HEK293 (cell line): Measurements from ENCODE around the gene LAMA4.

ENCODE experiments used
- GLI4 ChIP-seq: fragments of 450-650 bp; formaldehyde crosslinking; IDR thresholded peaks from 2 replicates; pipeline ENCODE4 v1.5.1; 2016; ENCODE audit warnings: missing biosample characterization, missing genetic modification characterization
- KLF8 ChIP-seq: fragments of 450-650 bp; formaldehyde crosslinking; IDR thresholded peaks from 2 replicates; pipeline ENCODE4 v1.5.1; 2016; ENCODE audit warnings: missing biosample characterization, missing genetic modification characterization
- PBX3 ChIP-seq: sonication (generic); formaldehyde crosslinking; IDR thresholded peaks from 2 replicates; pipeline ENCODE4 v1.8.1; 2022; ENCODE audit warnings: mild to moderate bottlenecking, moderate library complexity, missing genetic modification reagents
- SCRT1 ChIP-seq: fragments of 450-650 bp; formaldehyde crosslinking; IDR thresholded peaks from 2 replicates; pipeline ENCODE4 v1.5.1; 2016; ENCODE audit warnings: missing biosample characterization, missing genetic modification characterization, borderline replicate concordance
- SCRT2 ChIP-seq: fragments of 450-650 bp; formaldehyde crosslinking; IDR thresholded peaks from 2 replicates; pipeline ENCODE4 v1.5.1; 2016; ENCODE audit warnings: missing biosample characterization, missing genetic modification characterization
- SP3 ChIP-seq: fragments of 450-650 bp; formaldehyde crosslinking; IDR thresholded peaks from 2 replicates; pipeline ENCODE4 v1.5.1; 2016; ENCODE audit warnings: missing biosample characterization, missing genetic modification characterization
- TSHZ1 ChIP-seq: fragments of 450-650 bp; formaldehyde crosslinking; IDR thresholded peaks from 2 replicates; pipeline ENCODE4 v1.5.1; 2016; ENCODE audit warnings: missing biosample characterization, missing genetic modification characterization, borderline replicate concordance
- ZBTB7A ChIP-seq: fragments of 450-650 bp; formaldehyde crosslinking; IDR thresholded peaks from 2 replicates; pipeline ENCODE4 v1.5.1; 2016; ENCODE audit warnings: low read depth, missing biosample characterization, missing genetic modification characterization
- ZEB2 ChIP-seq: fragments of 450-650 bp; formaldehyde crosslinking; IDR thresholded peaks from 2 replicates; pipeline ENCODE4 v1.5.1; 2016; ENCODE audit warnings: missing biosample characterization, missing genetic modification characterization
- ZFP3 ChIP-seq: fragments of 450-650 bp; formaldehyde crosslinking; IDR thresholded peaks from 2 replicates; pipeline ENCODE4 v1.5.1; 2016; ENCODE audit warnings: low read depth, missing biosample characterization, missing genetic modification characterization
- ZFP41 ChIP-seq: fragments of 450-650 bp; formaldehyde crosslinking; IDR thresholded peaks from 2 replicates; pipeline ENCODE4 v1.5.1; 2016; ENCODE audit warnings: missing biosample characterization, missing genetic modification characterization, borderline replicate concordance
- ZNF10 ChIP-seq: fragments of 450-650 bp; formaldehyde crosslinking; IDR thresholded peaks from 2 replicates; pipeline ENCODE4 v1.5.1; 2017; ENCODE audit warnings: missing biosample characterization, missing genetic modification characterization
- ZNF133 ChIP-seq: fragments of 450-650 bp; formaldehyde crosslinking; IDR thresholded peaks from 2 replicates; pipeline ENCODE4 v1.5.1; 2016; ENCODE audit warnings: missing biosample characterization, missing genetic modification characterization
- ZNF214 ChIP-seq: fragments of 450-650 bp; formaldehyde crosslinking; IDR thresholded peaks from 2 replicates; pipeline ENCODE4 v1.5.1; 2017; ENCODE audit warnings: missing biosample characterization, mild to moderate bottlenecking, missing genetic modification characterization, borderline replicate concordance
- ZNF266 ChIP-seq: fragments of 450-650 bp; formaldehyde crosslinking; IDR thresholded peaks from 2 replicates; pipeline ENCODE4 v1.5.1; 2016; ENCODE audit warnings: missing biosample characterization, missing genetic modification characterization, low read depth
- ZNF280D ChIP-seq: fragments of 450-650 bp; formaldehyde crosslinking; IDR thresholded peaks from 2 replicates; pipeline ENCODE4 v1.5.1; 2016; ENCODE audit warnings: missing biosample characterization, missing genetic modification characterization
- ZNF335 ChIP-seq: fragments of 450-650 bp; formaldehyde crosslinking; conservative IDR thresholded peaks from 2 replicates; pipeline ENCODE4 v1.5.1; 2016; ENCODE audit warnings: missing biosample characterization, missing genetic modification characterization
- ZNF37A ChIP-seq: fragments of 450-650 bp; IDR thresholded peaks from 2 replicates; pipeline ENCODE4 v1.5.1; 2018; ENCODE audit warnings: missing biosample characterization, missing genetic modification characterization
- ZNF501 ChIP-seq: fragments of 450-650 bp; formaldehyde crosslinking; IDR thresholded peaks from 2 replicates; pipeline ENCODE4 v1.5.1; 2016; ENCODE audit warnings: missing biosample characterization, missing genetic modification characterization
- ZNF555 ChIP-seq: fragments of 450-650 bp; formaldehyde crosslinking; conservative IDR thresholded peaks from 2 replicates; pipeline ENCODE4 v1.5.1; 2017; ENCODE audit warnings: missing biosample characterization, mild to moderate bottlenecking, missing genetic modification characterization, inconsistent platforms
- ZNF621 ChIP-seq: fragments of 450-650 bp; formaldehyde crosslinking; IDR thresholded peaks from 2 replicates; pipeline ENCODE4 v1.5.1; 2017; ENCODE audit warnings: missing biosample characterization, missing genetic modification characterization
- ZNF677 ChIP-seq: fragments of 450-650 bp; IDR thresholded peaks from 2 replicates; pipeline ENCODE4 v1.5.0; 2018; ENCODE audit warnings: missing biosample characterization, mild to moderate bottlenecking, missing genetic modification characterization, moderate library complexity
- ZNF701 ChIP-seq: fragments of 450-650 bp; formaldehyde crosslinking; IDR thresholded peaks from 2 replicates; pipeline ENCODE4 v1.5.1; 2016; ENCODE audit warnings: missing biosample characterization, missing genetic modification characterization
- ZNF76 ChIP-seq: fragments of 450-650 bp; formaldehyde crosslinking; IDR thresholded peaks from 2 replicates; pipeline ENCODE4; 2016; ENCODE audit warnings: low read depth, missing biosample characterization, missing genetic modification characterization, borderline replicate concordance
- ZNF843 ChIP-seq: fragments of 450-650 bp; formaldehyde crosslinking; IDR thresholded peaks from 2 replicates; pipeline ENCODE4 v1.5.1; 2016; ENCODE audit warnings: missing biosample characterization, missing genetic modification characterization
- ZXDB ChIP-seq: fragments of 450-650 bp; formaldehyde crosslinking; IDR thresholded peaks from 2 replicates; pipeline ENCODE4 v1.5.1; 2016; ENCODE audit warnings: missing biosample characterization, missing genetic modification characterization
- TF ChIP-seq, protein P1 (sequence below): fragments of 450-650 bp; formaldehyde crosslinking; IDR thresholded peaks from 2 replicates; pipeline ENCODE4 v1.5.1; 2016; ENCODE audit warnings: missing biosample characterization, missing genetic modification characterization, low read depth
- TF ChIP-seq, protein P2 (sequence below): fragments of 450-650 bp; formaldehyde crosslinking; IDR thresholded peaks from 2 replicates; pipeline ENCODE4 v1.5.1; 2017; ENCODE audit warnings: missing biosample characterization, missing genetic modification characterization

LAMA4 gene

GRCh38 chr6:112253841-112254816 lies at the start of gene LAMA4 (continued):
- TF ChIP-seq ZEB2 (tag by site-specific recombination): peak; percentile 66; the same call in 1 of the 2 replicates
- TF ChIP-seq ZNF133 (tag by site-specific recombination): no peak
- TF ChIP-seq SCRT2 (tag by site-specific recombination): no peak; the same call in 1 of the 2 replicates
- no peak for TF ChIP-seq ZNF677 (tag by site-specific recombination)
- no peak for TF ChIP-seq ZNF555 (tag by site-specific recombination)
- peak; percentile 70 for TF ChIP-seq SP3 (tag by site-specific recombination)
- peak; percentile 40 for TF ChIP-seq KLF8
- no peak for TF ChIP-seq ZNF701
- TF ChIP-seq ZNF76: peak; percentile 47; the same call in 1 of the 2 replicates
- TF ChIP-seq ZNF10: 0 out of 2 replicates have a peak, but pooled peaks have one; percentile 17
- peak; percentile 66; the same call in 1 of the 2 replicates for TF ChIP-seq ZNF501
- TF ChIP-seq ZNF280D (tag by site-specific recombination): no peak
- TF ChIP-seq, protein P1, sequence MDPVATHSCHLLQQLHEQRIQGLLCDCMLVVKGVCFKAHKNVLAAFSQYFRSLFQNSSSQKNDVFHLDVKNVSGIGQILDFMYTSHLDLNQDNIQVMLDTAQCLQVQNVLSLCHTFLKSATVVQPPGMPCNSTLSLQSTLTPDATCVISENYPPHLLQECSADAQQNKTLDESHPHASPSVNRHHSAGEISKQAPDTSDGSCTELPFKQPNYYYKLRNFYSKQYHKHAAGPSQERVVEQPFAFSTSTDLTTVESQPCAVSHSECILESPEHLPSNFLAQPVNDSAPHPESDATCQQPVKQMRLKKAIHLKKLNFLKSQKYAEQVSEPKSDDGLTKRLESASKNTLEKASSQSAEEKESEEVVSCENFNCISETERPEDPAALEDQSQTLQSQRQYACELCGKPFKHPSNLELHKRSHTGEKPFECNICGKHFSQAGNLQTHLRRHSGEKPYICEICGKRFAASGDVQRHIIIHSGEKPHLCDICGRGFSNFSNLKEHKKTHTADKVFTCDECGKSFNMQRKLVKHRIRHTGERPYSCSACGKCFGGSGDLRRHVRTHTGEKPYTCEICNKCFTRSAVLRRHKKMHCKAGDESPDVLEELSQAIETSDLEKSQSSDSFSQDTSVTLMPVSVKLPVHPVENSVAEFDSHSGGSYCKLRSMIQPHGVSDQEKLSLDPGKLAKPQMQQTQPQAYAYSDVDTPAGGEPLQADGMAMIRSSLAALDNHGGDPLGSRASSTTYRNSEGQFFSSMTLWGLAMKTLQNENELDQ (tag by site-specific recombination): no peak
- no peak for TF ChIP-seq PBX3
- no peak for TF ChIP-seq ZNF621 (tag by site-specific recombination)
- TF ChIP-seq ZFP3 (tag by site-specific recombination): no peak
- TF ChIP-seq ZFP41 (tag by site-specific recombination): no peak
- TF ChIP-seq ZBTB7A (tag by site-specific recombination): peak; percentile 30; the same call in 1 of the 2 replicates
- peak; percentile 12; the same call in 1 of the 2 replicates for TF ChIP-seq ZNF843 (tag by site-specific recombination)
- no peak; the same call in 1 of the 2 replicates for TF ChIP-seq GLI4 (tag by site-specific recombination)
- TF ChIP-seq ZNF266: no peak
- TF ChIP-seq, protein P2, sequence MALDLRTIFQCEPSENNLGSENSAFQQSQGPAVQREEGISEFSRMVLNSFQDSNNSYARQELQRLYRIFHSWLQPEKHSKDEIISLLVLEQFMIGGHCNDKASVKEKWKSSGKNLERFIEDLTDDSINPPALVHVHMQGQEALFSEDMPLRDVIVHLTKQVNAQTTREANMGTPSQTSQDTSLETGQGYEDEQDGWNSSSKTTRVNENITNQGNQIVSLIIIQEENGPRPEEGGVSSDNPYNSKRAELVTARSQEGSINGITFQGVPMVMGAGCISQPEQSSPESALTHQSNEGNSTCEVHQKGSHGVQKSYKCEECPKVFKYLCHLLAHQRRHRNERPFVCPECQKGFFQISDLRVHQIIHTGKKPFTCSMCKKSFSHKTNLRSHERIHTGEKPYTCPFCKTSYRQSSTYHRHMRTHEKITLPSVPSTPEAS: no peak; the same call in 1 of the 2 replicates
- no peak for TF ChIP-seq TSHZ1 (tag by site-specific recombination)
- TF ChIP-seq ZXDB (tag by site-specific recombination): peak; percentile 65; the same call in 1 of the 2 replicates
- TF ChIP-seq ZNF214 (tag by site-specific recombination): no peak
- TF ChIP-seq ZNF335: peak; percentile 80
- TF ChIP-seq SCRT1: no peak
- no peak for TF ChIP-seq ZNF37A (tag by site-specific recombination)
